ENCODE data around the gene BACE2.
A peak's percentile ranks its signal among the peaks of the same experiment; 100 is the strongest.

The BACE2 gene

DNA sequence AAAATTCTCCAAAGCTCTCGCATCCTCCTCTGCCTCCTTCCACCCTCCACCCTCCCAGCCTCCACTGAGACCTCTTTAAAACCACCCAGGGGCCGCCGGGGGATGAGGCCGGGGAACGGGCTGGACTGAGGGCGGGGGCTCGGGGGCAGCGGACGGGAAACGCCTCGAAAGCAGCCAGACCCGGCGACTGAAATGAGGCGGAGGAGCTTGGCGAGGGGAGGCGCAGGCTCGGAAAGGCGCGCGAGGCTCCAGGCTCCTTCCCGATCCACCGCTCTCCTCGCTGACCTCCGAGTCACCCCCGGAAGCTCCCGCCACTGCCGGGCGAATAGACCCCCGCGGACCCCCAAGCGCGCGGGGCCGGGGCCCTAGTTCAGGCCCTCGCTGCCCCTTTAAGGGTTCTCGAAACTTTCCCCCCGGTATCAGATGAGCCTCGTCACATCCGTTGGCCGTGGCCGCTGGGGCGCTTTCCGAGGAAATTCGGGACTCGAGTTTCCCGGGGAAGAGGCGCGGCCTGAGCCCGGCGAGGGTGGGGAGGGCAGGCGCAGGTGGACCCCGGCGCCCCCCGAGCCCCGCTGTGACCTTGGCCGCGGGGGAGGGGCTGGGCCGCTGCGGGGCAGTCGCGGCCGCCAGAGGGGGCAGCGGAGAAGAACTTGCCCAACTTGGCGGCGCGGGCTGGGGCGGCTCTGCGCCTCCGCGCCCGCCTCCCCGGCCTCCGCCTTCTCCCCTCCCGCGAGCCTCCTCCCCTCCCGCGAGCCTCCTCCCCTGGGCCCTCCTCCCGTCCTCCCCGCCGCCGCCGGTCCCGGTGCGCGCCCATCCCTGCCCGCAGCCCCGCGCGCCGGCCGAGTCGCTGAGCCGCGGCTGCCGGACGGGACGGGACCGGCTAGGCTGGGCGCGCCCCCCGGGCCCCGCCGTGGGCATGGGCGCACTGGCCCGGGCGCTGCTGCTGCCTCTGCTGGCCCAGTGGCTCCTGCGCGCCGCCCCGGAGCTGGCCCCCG, at the start of gene BACE2:
TSS of gene BACE2 (plus strand) at position 813 of the 995 bp plus-strand sequence. CDS start at position 917, 104 bp downstream.
- Mint-ChIP-seq H3K36me3 (ENCODE audit: low read depth) (no peaks in the 10 kb centered on the region), H3K9me3 (no peaks in the 10 kb centered on the region), H3K4me3 (peak within 1 kb of the TSS; percentile 61), H3K27ac (no peak within 1 kb of the TSS), H3K27me3 (peaks cover 43% of the 10 kb centered on the region), H3K4me1 (peaks cover 6% of the 10 kb centered on the region)
- peak; percentile 76 for ATAC-seq
- DNase-seq, result peak; percentile 57

GRCh38 chr21:41119901-41120300, 48.1 kb upstream of the BACE2 start:
- no peaks in the 10 kb centered on the region for H3K9me3 Mint-ChIP-seq
- no peak for ATAC-seq
- H3K27me3 Mint-ChIP-seq, result peaks cover 10% of the 10 kb centered on the region

GRCh38 chr21:41120997-41121396, 47.0 kb upstream of the BACE2 start:
- H3K36me3 Mint-ChIP-seq (ENCODE audit: low read depth), result no peaks in the 10 kb centered on the region
- no peak overlapping the region for H3K4me3 Mint-ChIP-seq
- no peak for ATAC-seq
- H3K4me1 Mint-ChIP-seq, result no peaks in the 10 kb centered on the region
- no peak overlapping the region for H3K27ac Mint-ChIP-seq
- no peaks in the 10 kb centered on the region for H3K9me3 Mint-ChIP-seq
- no peak for DNase-seq
- H3K27me3 Mint-ChIP-seq, result peaks cover 10% of the 10 kb centered on the region

More at GRCh38 chr21:41119901-41120300, 48.1 kb upstream of the BACE2 start:
- no peaks in the 10 kb centered on the region for H3K36me3 Mint-ChIP-seq (ENCODE audit: low read depth)
- DNase-seq, result no peak
- no peak overlapping the region for H3K4me3 Mint-ChIP-seq
- no peaks in the 10 kb centered on the region for H3K4me1 Mint-ChIP-seq
- no peak overlapping the region for H3K27ac Mint-ChIP-seq

DNA sequence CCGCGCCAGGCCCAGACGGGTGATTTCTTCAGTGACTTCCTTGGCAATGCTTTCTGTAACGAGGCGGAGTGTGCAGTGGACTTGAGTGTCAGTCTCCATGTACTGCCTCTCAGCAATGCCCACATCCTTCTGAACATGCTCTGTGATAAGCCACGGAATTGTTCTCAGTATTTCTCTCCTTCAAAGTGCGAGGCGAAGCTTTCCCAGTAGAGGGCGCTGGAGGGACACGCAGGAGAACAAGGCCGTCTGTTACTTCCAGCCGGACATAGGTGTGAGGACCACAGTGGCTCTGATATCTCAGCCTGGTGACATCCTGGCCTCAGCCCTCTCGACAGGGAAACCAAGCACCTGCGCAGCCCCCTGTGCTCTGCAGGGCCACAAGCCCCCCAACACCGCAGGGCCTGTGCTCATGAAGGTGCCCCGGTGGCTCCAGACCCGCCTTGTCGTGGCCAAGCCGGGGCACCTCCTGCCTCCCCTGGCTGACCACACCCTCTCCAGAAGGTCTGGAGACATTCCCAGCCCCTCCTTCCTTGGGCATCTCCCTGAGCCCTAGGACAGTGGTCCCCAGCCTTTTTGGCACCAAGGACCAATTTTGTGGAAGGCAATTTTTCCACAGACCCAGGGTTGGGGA, 46.1 kb upstream of the BACE2 start:
- Mint-ChIP-seq H3K4me3 (no peak overlapping the region), H3K9me3 (no peaks in the 10 kb centered on the region), H3K27ac (no peak overlapping the region), H3K27me3 (peaks cover 9% of the 10 kb centered on the region), H3K4me1 (no peaks in the 10 kb centered on the region), H3K36me3 (ENCODE audit: low read depth) (no peaks in the 10 kb centered on the region)
- DNase-seq (peak; percentile 71), ATAC-seq (no peak)

DNA sequence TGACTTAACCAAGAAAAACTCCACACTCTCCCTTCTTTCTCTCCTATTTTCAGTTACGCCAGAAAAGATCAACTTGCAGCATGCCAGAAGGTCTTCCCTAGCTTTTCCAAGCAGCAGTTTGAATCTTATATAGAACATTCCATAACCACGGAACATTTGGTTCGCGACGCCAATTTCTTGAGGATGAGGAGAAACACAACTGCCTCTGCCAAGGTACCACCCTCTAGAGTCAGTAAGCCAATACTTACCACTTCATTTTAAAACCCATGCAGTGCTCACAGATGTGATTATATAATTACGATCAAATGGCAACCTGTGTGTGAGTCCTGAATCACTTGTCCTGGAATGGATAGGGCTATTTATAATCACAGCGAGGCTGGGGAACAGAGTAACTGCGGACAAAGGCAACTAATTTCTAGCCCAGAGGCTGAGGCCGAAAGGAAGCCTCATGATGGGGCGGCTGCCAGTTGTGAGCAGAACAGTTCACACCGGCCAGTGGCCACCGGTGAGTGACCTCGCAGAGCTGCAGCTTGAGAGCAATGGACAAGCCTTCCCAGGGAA, 43.2 kb upstream of the BACE2 start:
- no peak overlapping the region for H3K4me3 Mint-ChIP-seq
- H3K36me3 Mint-ChIP-seq (ENCODE audit: low read depth), result no peaks in the 10 kb centered on the region
- ATAC-seq, result no peak
- peaks cover 10% of the 10 kb centered on the region for H3K9me3 Mint-ChIP-seq
- no peak for DNase-seq
- H3K4me1 Mint-ChIP-seq, result no peaks in the 10 kb centered on the region
- no peak overlapping the region for H3K27ac Mint-ChIP-seq
- H3K27me3 Mint-ChIP-seq, result peaks cover 14% of the 10 kb centered on the region

- H3K4me1 Mint-ChIP-seq, result no peaks in the 10 kb centered on the region
- no peak overlapping the region for H3K4me3 Mint-ChIP-seq
- H3K36me3 Mint-ChIP-seq (ENCODE audit: low read depth), result no peaks in the 10 kb centered on the region
- peaks cover 10% of the 10 kb centered on the region for H3K9me3 Mint-ChIP-seq
- ATAC-seq (no peak), DNase-seq (no peak)
- no peak overlapping the region for H3K27ac Mint-ChIP-seq
- peaks cover 10% of the 10 kb centered on the region for H3K27me3 Mint-ChIP-seq
Measured at GRCh38 chr21:41128981-41129380, 39.0 kb upstream of the BACE2 start.

DNA sequence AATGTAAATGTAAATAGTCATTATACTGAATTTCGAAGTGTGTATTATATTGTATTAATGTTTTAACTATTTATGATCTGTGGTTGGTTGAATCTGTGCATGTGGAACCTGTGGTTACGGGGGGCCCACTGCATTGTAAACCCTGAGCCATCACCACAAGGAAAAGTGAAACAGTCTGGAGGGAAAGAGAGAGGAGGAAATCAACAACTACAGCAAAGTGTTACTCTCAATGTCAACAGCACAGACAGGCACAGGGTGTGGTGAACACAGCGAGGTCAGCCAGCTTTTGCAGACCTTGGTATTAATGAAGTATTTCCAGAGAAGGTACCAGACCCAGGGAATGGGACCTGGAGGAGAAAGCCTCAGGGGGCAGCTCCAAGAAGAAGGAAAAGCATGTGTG, 37.1 kb upstream of the BACE2 start:
- ATAC-seq (no peak), DNase-seq (no peak)
- Mint-ChIP-seq H3K27ac (no peak overlapping the region), H3K36me3 (ENCODE audit: low read depth) (no peaks in the 10 kb centered on the region), H3K4me1 (no peaks in the 10 kb centered on the region), H3K27me3 (peaks cover 14% of the 10 kb centered on the region), H3K9me3 (peaks cover 10% of the 10 kb centered on the region), H3K4me3 (no peak overlapping the region)

DNA sequence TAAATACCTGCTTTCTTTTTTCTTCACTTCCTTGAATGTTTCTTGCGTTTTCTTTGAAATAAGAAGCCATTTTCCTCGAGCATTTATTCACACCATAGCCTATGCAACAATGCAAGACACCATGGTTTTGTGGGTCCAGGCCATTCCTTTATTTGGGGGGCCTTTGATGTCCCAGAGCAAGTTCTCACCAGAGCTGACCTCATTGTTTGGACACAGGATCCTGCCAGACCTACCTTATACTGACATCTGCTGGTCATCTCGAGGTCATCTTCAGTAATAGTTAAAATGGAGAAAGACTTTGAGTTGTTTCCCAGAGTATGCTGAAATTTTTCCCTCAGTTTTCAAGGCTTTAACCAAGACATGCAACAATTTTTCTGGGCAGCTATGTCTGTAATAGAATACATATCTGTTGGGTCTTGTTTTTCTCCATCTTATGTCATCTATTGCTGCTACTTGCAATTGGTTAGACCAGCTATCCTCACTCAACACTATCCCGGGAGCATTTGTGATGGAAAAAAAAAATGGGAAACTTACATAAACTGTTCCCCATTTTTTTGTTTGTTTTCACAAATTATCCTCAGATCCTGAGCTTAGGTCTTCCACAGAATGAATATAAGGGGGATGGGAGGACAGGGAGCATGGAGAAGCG, 34.0 kb upstream of the BACE2 start:
- peaks cover 5% of the 10 kb centered on the region for H3K9me3 Mint-ChIP-seq
- DNase-seq (no peak), ATAC-seq (no peak)
- no peak overlapping the region for H3K4me3 Mint-ChIP-seq
- H3K36me3 Mint-ChIP-seq (ENCODE audit: low read depth), result no peaks in the 10 kb centered on the region
- H3K4me1 Mint-ChIP-seq, result no peaks in the 10 kb centered on the region
- H3K27me3 Mint-ChIP-seq, result peaks cover 12% of the 10 kb centered on the region
- no peak overlapping the region for H3K27ac Mint-ChIP-seq

DNA sequence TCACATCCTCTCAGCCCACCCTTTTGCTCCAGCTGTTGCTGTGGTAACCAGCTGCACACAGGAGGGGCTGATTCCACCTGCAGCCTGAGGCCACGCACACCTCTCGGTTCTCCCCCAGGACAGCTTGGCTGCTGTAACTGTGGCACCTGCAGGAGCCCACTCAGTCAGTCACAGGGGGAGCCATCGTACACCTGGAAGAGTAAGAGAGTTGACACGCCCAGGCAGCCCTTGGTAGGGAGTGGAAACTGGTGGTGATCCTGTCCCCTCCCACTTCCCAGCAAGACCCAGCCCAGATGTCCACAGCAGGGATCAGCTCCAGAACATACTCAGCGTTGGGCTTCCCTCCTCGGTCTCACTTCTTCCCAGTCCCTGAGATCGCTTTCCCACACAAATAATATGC, 32.2 kb upstream of the BACE2 start:
- H3K4me1 Mint-ChIP-seq, result no peaks in the 10 kb centered on the region
- H3K9me3 Mint-ChIP-seq, result no peaks in the 10 kb centered on the region
- no peak overlapping the region for H3K4me3 Mint-ChIP-seq
- ATAC-seq (no peak), DNase-seq (no peak)
- H3K27me3 Mint-ChIP-seq, result peaks cover 5% of the 10 kb centered on the region
- no peaks in the 10 kb centered on the region for H3K36me3 Mint-ChIP-seq (ENCODE audit: low read depth)
- H3K27ac Mint-ChIP-seq, result no peak overlapping the region

DNA sequence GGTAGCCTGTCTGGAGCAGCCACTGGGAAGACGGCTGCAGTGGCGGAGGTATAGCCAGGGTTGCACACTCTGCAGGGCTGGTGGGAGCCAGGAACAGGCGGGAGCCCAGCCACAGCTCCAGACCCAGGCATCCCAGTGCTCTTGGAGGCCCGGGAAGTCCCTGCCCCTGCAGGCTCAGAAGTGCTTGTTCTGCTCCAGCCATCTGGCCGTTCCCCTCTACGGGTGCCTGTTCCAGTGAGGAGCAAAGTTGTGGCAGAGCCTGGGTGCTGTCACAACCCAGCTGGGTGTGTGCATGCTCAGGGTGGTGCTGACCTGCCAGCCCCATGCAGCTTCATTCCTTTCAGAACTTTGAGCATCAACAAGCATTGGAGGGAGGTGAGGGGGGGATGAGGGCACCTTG, 31.7 kb upstream of the BACE2 start:
- H3K9me3 Mint-ChIP-seq, result no peaks in the 10 kb centered on the region
- DNase-seq (no peak), ATAC-seq (no peak)
- H3K4me1 Mint-ChIP-seq, result no peaks in the 10 kb centered on the region
- peaks cover 5% of the 10 kb centered on the region for H3K27me3 Mint-ChIP-seq
- no peak overlapping the region for H3K27ac Mint-ChIP-seq
- H3K36me3 Mint-ChIP-seq (ENCODE audit: low read depth), result no peaks in the 10 kb centered on the region
- H3K4me3 Mint-ChIP-seq, result no peak overlapping the region

DNA sequence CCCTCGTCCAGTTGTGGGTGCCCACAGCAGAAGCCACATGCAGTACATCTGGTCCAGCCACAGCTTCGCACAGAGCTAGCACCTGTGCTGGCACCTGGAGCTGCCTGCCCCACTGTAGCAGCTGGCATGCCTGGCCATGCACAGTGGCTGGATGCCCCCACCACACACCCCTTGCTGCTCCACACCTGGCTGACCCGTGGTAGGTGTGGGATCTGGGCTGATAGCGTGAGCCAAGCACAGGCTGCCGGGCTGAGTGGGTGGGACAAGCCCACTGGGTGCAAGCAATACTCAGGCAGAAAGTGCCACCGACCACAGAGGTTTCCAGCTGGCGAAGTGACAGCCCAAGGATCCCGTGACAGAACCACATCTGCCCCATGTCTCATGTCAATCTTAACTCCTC, 30.6 kb upstream of the BACE2 start:
- Mint-ChIP-seq H3K27me3 (peaks cover 7% of the 10 kb centered on the region), H3K36me3 (ENCODE audit: low read depth) (no peaks in the 10 kb centered on the region), H3K4me1 (no peaks in the 10 kb centered on the region), H3K9me3 (no peaks in the 10 kb centered on the region), H3K4me3 (no peak overlapping the region), H3K27ac (no peak overlapping the region)
- ATAC-seq (no peak), DNase-seq (no peak)

DNA sequence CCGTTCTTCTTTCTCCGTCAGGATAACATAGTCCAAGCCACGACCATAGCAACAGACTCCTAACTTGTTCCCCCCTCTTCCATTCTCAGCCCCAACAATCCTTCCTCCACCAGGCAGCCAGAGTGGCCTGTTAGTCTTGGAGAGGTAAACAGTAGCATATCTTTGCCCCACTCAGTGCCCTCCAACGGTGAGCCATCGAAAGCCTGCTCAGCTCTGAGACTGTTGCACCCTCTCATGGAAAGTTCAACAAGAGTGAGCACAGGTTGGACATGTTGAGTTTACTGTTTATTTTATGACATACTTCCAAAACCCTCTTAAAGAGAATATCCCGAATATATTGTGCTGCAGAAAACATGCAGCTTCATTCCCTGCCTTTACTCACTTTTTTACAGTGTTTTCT, 30.1 kb upstream of the BACE2 start:
- no peak overlapping the region for H3K27ac Mint-ChIP-seq
- DNase-seq (no peak), ATAC-seq (no peak)
- H3K27me3 Mint-ChIP-seq, result peaks cover 7% of the 10 kb centered on the region
- no peaks in the 10 kb centered on the region for H3K4me1 Mint-ChIP-seq
- H3K9me3 Mint-ChIP-seq, result no peaks in the 10 kb centered on the region
- H3K36me3 Mint-ChIP-seq (ENCODE audit: low read depth), result no peaks in the 10 kb centered on the region
- H3K4me3 Mint-ChIP-seq, result no peak overlapping the region

- no peak for DNase-seq
Measured at GRCh38 chr21:41138711-41139110, 29.2 kb upstream of the BACE2 start.

GRCh38 chr21:41139275-41139674, 28.7 kb upstream of the BACE2 start:
- Mint-ChIP-seq H3K9me3 (no peaks in the 10 kb centered on the region), H3K27ac (no peak overlapping the region), H3K4me1 (no peaks in the 10 kb centered on the region), H3K27me3 (peaks cover 7% of the 10 kb centered on the region), H3K4me3 (no peak overlapping the region), H3K36me3 (ENCODE audit: low read depth) (no peaks in the 10 kb centered on the region)
- DNase-seq, result no peak
- no peak for ATAC-seq

More at GRCh38 chr21:41138711-41139110, 29.2 kb upstream of the BACE2 start:
- Mint-ChIP-seq H3K27me3 (peaks cover 7% of the 10 kb centered on the region), H3K4me3 (no peak overlapping the region), H3K9me3 (no peaks in the 10 kb centered on the region), H3K36me3 (ENCODE audit: low read depth) (no peaks in the 10 kb centered on the region), H3K4me1 (no peaks in the 10 kb centered on the region), H3K27ac (no peak overlapping the region)
- ATAC-seq, result no peak
